IMR-90 (cell line): ENCODE results near the gene ZNF497. TPM values are rescaled to one million over a fixed set of nuclear protein-coding genes. Genes with fewer than 3 reads are reported as not detected.

Experiments
- ATAC-seq: fragments of 200-7000 bp; cut with Tn5 transposase; 2 replicates; pipeline ENCODE4 v1.9.1; 2020; ENCODE audit warnings: low read depth, mild to moderate bottlenecking, moderate library complexity
- BruUV-seq: library from RNA; stranded (reverse); fragments of 400-500 nt; replicated peaks from 2 replicates; lab custom pipeline; 2021; lab: Mats Ljungman, UMichigan
- CTCF ChIA-PET: fragments of 300-600 bp; formaldehyde crosslinking; extraction: SDS; loops from one replicate; lab custom pipeline; 2021; ENCODE audit warnings: antibody characterized with exemption; lab: Yijun Ruan, JAX
- POLR2A ChIA-PET: fragments of 300-600 bp; sonication (Branson Sonifier 250); formaldehyde crosslinking; loops from one replicate; lab custom pipeline; 2022; ENCODE audit warnings: antibody characterized with exemption; ENCODE audit not compliant: unreplicated experiment; lab: Charles Lee
- DNase-seq: peaks from one replicate; pipeline ENCODE4 v3.0.0; 2013
- H2AFZ ChIP-seq: replicated peaks from 2 replicates; pipeline ENCODE3; 2013; ENCODE audit warnings: low read length, mild to moderate bottlenecking; ENCODE audit not compliant: poor library complexity
- H2AK5ac ChIP-seq: 2 replicates; pipeline ENCODE4 v1.6.1; 2013; ENCODE audit warnings: low read depth, low read length, inconsistent platforms
- H2AK9ac ChIP-seq: replicated peaks from 2 replicates; pipeline ENCODE3; 2013; ENCODE audit warnings: mild to moderate bottlenecking, low read depth, low read length, moderate library complexity; ENCODE audit not compliant: poor library complexity
- H2BK120ac ChIP-seq: 2 replicates; pipeline ENCODE4 v1.6.1; 2013; ENCODE audit warnings: low read depth, low read length, inconsistent platforms
- H2BK15ac ChIP-seq: 3 replicates; pipeline ENCODE4 v1.6.1; 2013; ENCODE audit warnings: low read depth, low read length, inconsistent platforms
- H2BK20ac ChIP-seq: 2 replicates; pipeline ENCODE4 v1.6.1; 2013; ENCODE audit warnings: low read depth, mild to moderate bottlenecking, inconsistent platforms, low read length, moderate library complexity
- H2BK5ac ChIP-seq: 2 replicates; pipeline ENCODE4 v1.6.1; 2013; ENCODE audit warnings: mild to moderate bottlenecking, low read depth, low read length, inconsistent platforms; ENCODE audit not compliant: poor library complexity, severe bottlenecking
- H3K14ac ChIP-seq: replicated peaks from 2 replicates; pipeline ENCODE4 v1.6.1; 2013; ENCODE audit warnings: low read depth, low read length, inconsistent platforms
- H3K18ac ChIP-seq: 2 replicates; pipeline ENCODE4 v1.6.1; 2013; ENCODE audit warnings: low read depth, low read length, control low read depth
- H3K23ac ChIP-seq: 2 replicates; pipeline ENCODE4 v1.6.1; 2013; ENCODE audit warnings: low read depth, low read length, inconsistent platforms
- H3K27ac ChIP-seq: 2 replicates; pipeline ENCODE4 v1.5.1; 2013; ENCODE audit warnings: mild to moderate bottlenecking, control low read depth, low read length; ENCODE audit not compliant: insufficient read depth
- H3K27me3 ChIP-seq: 2 replicates; pipeline ENCODE4 v1.6.1; 2013; ENCODE audit warnings: low read length; ENCODE audit not compliant: control insufficient read depth, insufficient read depth
- H3K36me3 ChIP-seq: 2 replicates; pipeline ENCODE4 v1.6.1; 2013; ENCODE audit warnings: low read length, mixed read lengths; ENCODE audit not compliant: control insufficient read depth, insufficient read depth
- H3K4ac ChIP-seq: 2 replicates; pipeline ENCODE4 v1.6.1; 2013; ENCODE audit warnings: low read depth, low read length, inconsistent platforms
- H3K4me1 ChIP-seq: 2 replicates; pipeline ENCODE4 v1.6.1; 2013; ENCODE audit warnings: low read length, mixed read lengths; ENCODE audit not compliant: control insufficient read depth, insufficient read depth
- H3K4me2 ChIP-seq: 2 replicates; pipeline ENCODE4 v1.6.1; 2013; ENCODE audit warnings: low read depth, mild to moderate bottlenecking, control low read depth, low read length, moderate library complexity
- H3K4me3 ChIP-seq: 2 replicates; pipeline ENCODE4 v1.5.1; 2013; ENCODE audit warnings: low read depth, mild to moderate bottlenecking, control low read depth, low read length, moderate library complexity; ENCODE audit not compliant: insufficient read depth
- H3K56ac ChIP-seq: 2 replicates; pipeline ENCODE4 v1.6.1; 2013; ENCODE audit warnings: low read length, inconsistent platforms; ENCODE audit not compliant: insufficient read depth; ENCODE audit errors: extremely low read depth
- H3K79me1 ChIP-seq, 2 experiments: 2 replicates each; pipeline ENCODE4 v1.6.1; 2013; ENCODE audit warnings: low read length in 2 of 2, inconsistent platforms in 1 of 2, low read depth in 1 of 2
- H3K9ac ChIP-seq: 2 replicates; pipeline ENCODE4 v1.6.1; 2013; ENCODE audit warnings: low read depth, low read length, control low read depth
- H3K9me1 ChIP-seq: 2 replicates; pipeline ENCODE4 v1.6.1; 2013; ENCODE audit warnings: low read length, inconsistent platforms; ENCODE audit not compliant: insufficient read depth
- H3K9me3 ChIP-seq: 2 replicates; pipeline ENCODE4 v1.6.1; 2013; ENCODE audit warnings: low read length; ENCODE audit not compliant: control insufficient read depth, insufficient read depth
- H4K20me1 ChIP-seq: 2 replicates; pipeline ENCODE4 v1.6.1; 2013; ENCODE audit warnings: low read length, inconsistent platforms; ENCODE audit not compliant: insufficient read depth
- H4K5ac ChIP-seq: 2 replicates; pipeline ENCODE4 v1.6.1; 2013; ENCODE audit warnings: mild to moderate bottlenecking, low read depth, low read length, control low read depth
- H4K8ac ChIP-seq, 2 experiments: 2 replicates each; pipeline ENCODE4 v1.6.1; 2013; ENCODE audit warnings: low read depth in 2 of 2, low read length in 2 of 2, control low read depth in 1 of 2, inconsistent platforms in 1 of 2
- H4K91ac ChIP-seq: 2 replicates; pipeline ENCODE4 v1.6.1; 2013; ENCODE audit warnings: low read depth, low read length, inconsistent platforms; ENCODE audit not compliant: insufficient read depth
- BHLHE40 ChIP-seq: fragments of 150-350 bp; IDR thresholded peaks from 2 replicates; pipeline ENCODE4 v1.6.1; 2016; ENCODE audit warnings: mild to moderate bottlenecking, low read depth, low read length
- MXI1 ChIP-seq: IDR thresholded peaks from 2 replicates; pipeline ENCODE4 v1.6.1; 2012; ENCODE audit warnings: low read depth, mild to moderate bottlenecking, low read length, moderate library complexity, borderline replicate concordance
- POLR2A ChIP-seq: IDR thresholded peaks from 2 replicates; pipeline ENCODE4 v1.6.1; 2012; ENCODE audit warnings: mild to moderate bottlenecking, low read depth, low read length
- SMC3 ChIP-seq: fragments of 150-350 bp; IDR thresholded peaks from 2 replicates; pipeline ENCODE4 v1.6.1; 2016; ENCODE audit warnings: low read depth, mild to moderate bottlenecking, antibody characterized with exemption, low read length, moderate library complexity
- WGBS, 2 experiments: methylation state at CpG; one replicate each; pipeline versions ENCODE4 v1.1.5 to v1.1.7; 2013; ENCODE audit warnings: missing lambda C conversion rate in 2 of 2; ENCODE audit not compliant: insufficient read length in 1 of 2; ENCODE audit errors: extremely low coverage in 2 of 2; 5-methylcytosine and 5-hydroxymethylcytosine counted together
- dilution Hi-C: fragments of 300-500 bp; cut with HindIII; formaldehyde crosslinking; loops from one replicate; pipeline ENCODE4 v1.14.3; 2018; ENCODE audit warnings: low sequenced_read_pairs; ENCODE audit not compliant: unreplicated experiment
- in situ Hi-C: fragments of 300-500 bp; cut with MboI; formaldehyde crosslinking; loops from 3 replicates; pipeline ENCODE4 v1.14.3; 2019; ENCODE audit warnings: low sequenced_read_pairs, inconsistent platforms, mixed read lengths
- intact Hi-C: fragments of 100-400 bp; cut with micrococcal nuclease; formaldehyde crosslinking; loops from 2 replicates; pipeline ENCODE4 v1.10.0; 2022
- polyA plus RNA-seq, 3 experiments: library from polyadenylated mRNA; depleted of rRNA; stranded (reverse); fragments of >200 nt; gene quantifications; 2 replicates each; pipeline ENCODE4 v1.2.3, GENCODE V29; 2012; ENCODE audit warnings: low replicate concordance in 1 of 3
- total RNA-seq: library from RNA; depleted of rRNA; stranded (reverse); fragments of >200 nt; gene quantifications from 2 replicates; pipeline ENCODE4 v1.2.3, GENCODE V29; 2012
- TF ChIP-seq, protein P1 (sequence below): conservative IDR thresholded peaks from 2 replicates; pipeline ENCODE4 v1.5.1; 2012; ENCODE audit warnings: mild to moderate bottlenecking, low read depth, low read length, improper control_type of control experiment
- TF ChIP-seq, protein P2 (sequence below): fragments of 150-350 bp; IDR thresholded peaks from 2 replicates; pipeline ENCODE4 v1.6.1; 2017; ENCODE audit warnings: mild to moderate bottlenecking, antibody characterized with exemption, low read length, low read depth
- TF ChIP-seq, protein P3 (sequence below): fragments of 150-350 bp; IDR thresholded peaks from 2 replicates; pipeline ENCODE4 v1.6.1; 2016; ENCODE audit warnings: low read depth, mild to moderate bottlenecking, low read length, moderate library complexity, borderline replicate concordance

The ZNF497 gene
- total and polyA plus RNA-seq, 2 of the 4 experiments (the other 2 are of a cell fraction): 0.18 to 0.24 TPM

DNA sequence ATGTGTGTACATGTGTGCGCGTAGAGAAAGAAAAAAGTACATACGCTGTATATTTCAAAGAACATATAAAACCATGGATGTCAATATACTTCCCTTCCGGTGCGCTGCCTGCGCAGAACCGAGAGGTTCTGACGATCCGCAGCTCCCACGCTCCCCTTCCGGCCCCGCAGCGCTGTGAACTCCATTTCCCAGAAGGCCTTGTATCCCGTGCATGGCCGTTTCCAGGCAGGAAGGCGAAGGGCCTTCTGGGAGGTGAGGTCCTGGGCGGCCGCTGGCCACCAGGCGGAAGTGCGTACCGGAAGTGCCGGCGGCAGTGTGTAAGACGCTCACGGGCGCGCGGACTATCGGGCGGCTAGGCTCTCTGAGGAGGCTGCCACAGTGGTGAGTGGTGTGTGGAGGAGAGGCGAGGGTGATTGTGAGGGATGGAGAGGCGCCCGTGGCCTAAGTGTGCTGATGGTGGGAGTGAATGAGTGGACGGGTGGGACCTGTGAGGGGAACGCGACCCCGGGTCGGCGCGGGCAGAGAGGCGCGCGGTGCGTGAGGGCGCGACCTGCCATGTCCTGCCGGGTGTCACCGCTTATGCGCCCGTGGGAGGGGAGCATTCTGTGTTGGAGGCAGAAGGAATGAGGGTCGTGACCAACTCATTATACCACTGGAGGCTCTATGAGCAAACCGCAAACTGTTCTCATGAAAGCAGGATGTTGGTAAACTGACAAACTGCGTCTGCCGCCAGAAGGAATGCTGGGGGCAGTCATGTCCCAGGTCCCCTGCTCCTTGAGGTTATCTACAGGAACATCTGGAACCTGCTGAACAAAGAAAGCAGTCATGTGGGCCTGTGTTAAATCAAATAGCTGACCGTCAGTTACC, 57.3 kb downstream of the ZNF497 start, which contains the start of gene ERVK3-1:
ERVK3-1 (plus strand) TSS at position 313 of the 867 bp plus-strand sequence. CDS start 6,792 bp downstream, outside the sequence.
- Histone ChIP-seq H3K4me3 (peak within 1 kb of the TSS; percentile 72), H2BK5ac (peak within 1 kb of the TSS; percentile 75), H3K9me3 (no peaks in the 10 kb centered on the region; the same call in 1 of the 2 replicates), H3K56ac (peak within 1 kb of the TSS; percentile 48; the same call in 1 of the 2 replicates), H3K9ac (peak within 1 kb of the TSS; percentile 83), H2AK5ac (peak within 1 kb of the TSS; percentile 71), H3K14ac (peak within 1 kb of the TSS; percentile 91), H3K79me1 (peaks cover 33 to 54% of the 10 kb centered on the region in 2 experiments), H3K4me2 (peak within 1 kb of the TSS; percentile 87), H4K20me1 (no peaks in the 10 kb centered on the region), H3K36me3 (peaks cover 22% of the 10 kb centered on the region), H2AFZ (peak within 1 kb of the TSS; percentile 98), H3K4ac (peak within 1 kb of the TSS; percentile 90), H2AK9ac (peak within 1 kb of the TSS; percentile 68), H3K23ac (peak within 1 kb of the TSS; percentile 87), H2BK120ac (no peak within 1 kb of the TSS; the same call in 1 of the 2 replicates), H4K91ac (peak within 1 kb of the TSS; percentile 78), H4K8ac (peak within 1 kb of the TSS; percentile 70 to 95), H2BK15ac (no peak within 1 kb of the TSS), H2BK20ac (no peak within 1 kb of the TSS), H4K5ac (peak within 1 kb of the TSS; percentile 60), H3K27ac (peak within 1 kb of the TSS; percentile 79), H3K4me1 (peaks cover 2% of the 10 kb centered on the region; the same call in 1 of the 2 replicates), H3K18ac (no peak within 1 kb of the TSS), H3K27me3 (no peaks in the 10 kb centered on the region), H3K9me1 (peaks cover 3% of the 10 kb centered on the region; the same call in 1 of the 2 replicates)
- ChIA-PET POLR2A (no interaction called here), CTCF (no interaction called here)
- in situ Hi-C loops: no loop called here
- BruUV-seq: no TSS peak
- DNase-seq: peak; percentile 98
- 0% methylated on average over 4 of the region's 55 CpGs; no CpG with 5 or more reads in 1 of the 2 experiments for WGBS, 2 experiments
- ATAC-seq: peak; percentile 99
- intact Hi-C loops: loop anchor here (5.0 kb wide), 1 partner anchor 212 kb away; the partner anchor contains the start of gene ZBTB45
- dilution Hi-C loops: no loop called here
- TF ChIP-seq MXI1: peak; percentile 19; the same call in 1 of the 2 replicates
- TF ChIP-seq POLR2A: peak; percentile 94
- peak; percentile 72 for TF ChIP-seq BHLHE40
- TF ChIP-seq, protein P1, sequence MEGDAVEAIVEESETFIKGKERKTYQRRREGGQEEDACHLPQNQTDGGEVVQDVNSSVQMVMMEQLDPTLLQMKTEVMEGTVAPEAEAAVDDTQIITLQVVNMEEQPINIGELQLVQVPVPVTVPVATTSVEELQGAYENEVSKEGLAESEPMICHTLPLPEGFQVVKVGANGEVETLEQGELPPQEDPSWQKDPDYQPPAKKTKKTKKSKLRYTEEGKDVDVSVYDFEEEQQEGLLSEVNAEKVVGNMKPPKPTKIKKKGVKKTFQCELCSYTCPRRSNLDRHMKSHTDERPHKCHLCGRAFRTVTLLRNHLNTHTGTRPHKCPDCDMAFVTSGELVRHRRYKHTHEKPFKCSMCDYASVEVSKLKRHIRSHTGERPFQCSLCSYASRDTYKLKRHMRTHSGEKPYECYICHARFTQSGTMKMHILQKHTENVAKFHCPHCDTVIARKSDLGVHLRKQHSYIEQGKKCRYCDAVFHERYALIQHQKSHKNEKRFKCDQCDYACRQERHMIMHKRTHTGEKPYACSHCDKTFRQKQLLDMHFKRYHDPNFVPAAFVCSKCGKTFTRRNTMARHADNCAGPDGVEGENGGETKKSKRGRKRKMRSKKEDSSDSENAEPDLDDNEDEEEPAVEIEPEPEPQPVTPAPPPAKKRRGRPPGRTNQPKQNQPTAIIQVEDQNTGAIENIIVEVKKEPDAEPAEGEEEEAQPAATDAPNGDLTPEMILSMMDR: no peak
- TF ChIP-seq SMC3: no peak
- TF ChIP-seq, protein P2, sequence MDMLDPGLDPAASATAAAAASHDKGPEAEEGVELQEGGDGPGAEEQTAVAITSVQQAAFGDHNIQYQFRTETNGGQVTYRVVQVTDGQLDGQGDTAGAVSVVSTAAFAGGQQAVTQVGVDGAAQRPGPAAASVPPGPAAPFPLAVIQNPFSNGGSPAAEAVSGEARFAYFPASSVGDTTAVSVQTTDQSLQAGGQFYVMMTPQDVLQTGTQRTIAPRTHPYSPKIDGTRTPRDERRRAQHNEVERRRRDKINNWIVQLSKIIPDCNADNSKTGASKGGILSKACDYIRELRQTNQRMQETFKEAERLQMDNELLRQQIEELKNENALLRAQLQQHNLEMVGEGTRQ: peak; percentile 55; the same call in 1 of the 2 replicates
- TF ChIP-seq, protein P3, sequence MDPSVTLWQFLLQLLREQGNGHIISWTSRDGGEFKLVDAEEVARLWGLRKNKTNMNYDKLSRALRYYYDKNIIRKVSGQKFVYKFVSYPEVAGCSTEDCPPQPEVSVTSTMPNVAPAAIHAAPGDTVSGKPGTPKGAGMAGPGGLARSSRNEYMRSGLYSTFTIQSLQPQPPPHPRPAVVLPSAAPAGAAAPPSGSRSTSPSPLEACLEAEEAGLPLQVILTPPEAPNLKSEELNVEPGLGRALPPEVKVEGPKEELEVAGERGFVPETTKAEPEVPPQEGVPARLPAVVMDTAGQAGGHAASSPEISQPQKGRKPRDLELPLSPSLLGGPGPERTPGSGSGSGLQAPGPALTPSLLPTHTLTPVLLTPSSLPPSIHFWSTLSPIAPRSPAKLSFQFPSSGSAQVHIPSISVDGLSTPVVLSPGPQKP: peak; percentile 80; the same call in 1 of the 2 replicates
